Nephron progenitor cell (in vitro differentiated cells): ENCODE measurements around the gene MYOZ1.
"Not testable (repeated sequence)": the region's sequence is repeated elsewhere in the genome, so short reads cannot be mapped to it uniquely, and the experiment has no call there.

Experiments
- DNase-seq: peaks from one replicate; pipeline ENCODE4 v3.0.0; 2021
- H3K27ac Mint-ChIP-seq: 2 replicates; pipeline ENCODE4 v1.8.0; 2021; ENCODE audit warnings: mild to moderate bottlenecking, moderate library complexity, mixed read lengths
- H3K27me3 Mint-ChIP-seq: 2 replicates; pipeline ENCODE4 v1.8.0; 2021; ENCODE audit warnings: mild to moderate bottlenecking, low read depth, mixed read lengths; ENCODE audit not compliant: poor library complexity
- H3K36me3 Mint-ChIP-seq: 2 replicates; pipeline ENCODE4 v1.8.0; 2021; ENCODE audit warnings: low read depth, mixed read lengths
- H3K4me1 Mint-ChIP-seq: 2 replicates; pipeline ENCODE4 v1.8.0; 2021; ENCODE audit warnings: mixed read lengths
- H3K4me3 Mint-ChIP-seq: 2 replicates; pipeline ENCODE4 v1.8.0; 2021; ENCODE audit warnings: mild to moderate bottlenecking, moderate library complexity, mixed read lengths
- H3K9me3 Mint-ChIP-seq: 2 replicates; pipeline ENCODE4 v1.8.0; 2021; ENCODE audit warnings: mild to moderate bottlenecking, moderate library complexity, mixed read lengths
- TF ChIP-seq, protein P1 (sequence below): fragments of 200-600 bp; sonication (generic); IDR thresholded peaks from 2 replicates; pipeline ENCODE4 v1.5.0; 2021; ENCODE audit warnings: antibody characterized with exemption

Gene MYOZ1

DNA sequence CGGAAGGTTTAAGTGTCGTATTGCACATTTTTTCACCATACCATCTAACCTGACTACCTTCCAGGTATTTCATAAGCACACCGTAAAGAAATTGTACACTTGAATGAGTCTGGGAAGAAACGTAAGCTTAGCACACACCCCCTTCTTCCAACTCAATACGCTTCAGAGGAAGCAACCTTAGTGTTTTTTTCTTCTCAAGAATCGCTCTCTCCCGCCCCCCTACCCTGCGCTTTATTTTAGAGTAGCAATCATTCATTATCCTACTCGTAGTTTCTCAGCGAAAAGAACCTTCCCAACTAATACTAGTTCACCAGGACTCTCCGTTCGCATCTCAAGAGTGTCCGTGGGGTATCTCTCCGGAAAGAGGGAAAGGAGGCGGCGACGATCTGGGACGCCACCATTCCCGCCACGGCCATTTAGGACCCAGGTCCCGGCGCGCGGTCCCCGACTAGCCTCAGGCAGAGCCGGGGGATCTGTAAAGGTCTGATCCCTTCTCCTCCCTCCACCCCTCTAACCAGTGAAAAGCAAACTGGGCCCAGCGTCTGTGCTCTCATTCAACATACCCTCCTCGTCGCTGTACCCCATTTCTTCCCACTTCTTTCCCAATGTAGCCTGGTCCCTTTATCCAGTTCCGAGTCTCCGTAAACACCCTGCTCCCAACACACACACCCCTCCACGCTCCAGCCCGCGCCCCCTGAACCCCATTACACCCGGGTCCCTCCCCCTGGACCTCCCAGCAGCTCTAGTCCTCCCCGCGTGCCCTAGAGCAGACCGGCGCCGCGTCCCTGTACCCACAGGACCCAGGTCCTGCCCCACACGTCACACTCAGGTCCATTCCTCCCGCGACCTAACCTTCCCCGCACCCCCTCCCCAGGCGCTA is 16.0 kb downstream of the MYOZ1 start:
- H3K27ac Mint-ChIP-seq = peak overlapping the region; percentile 100

DNA sequence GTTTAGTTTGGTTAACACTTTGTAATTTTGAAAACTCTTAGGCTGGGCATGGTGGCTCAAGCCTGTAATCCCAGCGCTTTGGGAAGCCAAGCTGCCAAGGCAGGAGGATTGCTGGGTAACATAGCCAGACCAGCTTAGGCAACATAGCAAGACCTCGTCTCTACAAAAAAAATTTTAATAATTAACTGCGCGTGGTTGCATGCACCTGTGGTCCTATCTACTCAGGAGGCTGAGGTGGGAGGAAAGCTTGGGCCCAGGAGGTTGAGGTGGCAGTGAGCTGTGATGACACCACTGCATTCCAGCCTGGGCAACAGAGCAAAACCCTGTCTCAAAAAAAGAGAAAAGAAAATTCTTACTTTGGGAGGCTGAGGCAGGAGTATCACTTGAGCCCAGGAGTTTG is 18.2 kb downstream of the MYOZ1 start:
- no peaks in the 10 kb centered on the region for H3K27me3 Mint-ChIP-seq

More for the DNA sequence above, 16.0 kb downstream of the MYOZ1 start:
- H3K9me3 Mint-ChIP-seq = no peaks in the 10 kb centered on the region
- peak; percentile 62 for DNase-seq
- TF ChIP-seq, protein P1, sequence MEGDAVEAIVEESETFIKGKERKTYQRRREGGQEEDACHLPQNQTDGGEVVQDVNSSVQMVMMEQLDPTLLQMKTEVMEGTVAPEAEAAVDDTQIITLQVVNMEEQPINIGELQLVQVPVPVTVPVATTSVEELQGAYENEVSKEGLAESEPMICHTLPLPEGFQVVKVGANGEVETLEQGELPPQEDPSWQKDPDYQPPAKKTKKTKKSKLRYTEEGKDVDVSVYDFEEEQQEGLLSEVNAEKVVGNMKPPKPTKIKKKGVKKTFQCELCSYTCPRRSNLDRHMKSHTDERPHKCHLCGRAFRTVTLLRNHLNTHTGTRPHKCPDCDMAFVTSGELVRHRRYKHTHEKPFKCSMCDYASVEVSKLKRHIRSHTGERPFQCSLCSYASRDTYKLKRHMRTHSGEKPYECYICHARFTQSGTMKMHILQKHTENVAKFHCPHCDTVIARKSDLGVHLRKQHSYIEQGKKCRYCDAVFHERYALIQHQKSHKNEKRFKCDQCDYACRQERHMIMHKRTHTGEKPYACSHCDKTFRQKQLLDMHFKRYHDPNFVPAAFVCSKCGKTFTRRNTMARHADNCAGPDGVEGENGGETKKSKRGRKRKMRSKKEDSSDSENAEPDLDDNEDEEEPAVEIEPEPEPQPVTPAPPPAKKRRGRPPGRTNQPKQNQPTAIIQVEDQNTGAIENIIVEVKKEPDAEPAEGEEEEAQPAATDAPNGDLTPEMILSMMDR = no peak
- H3K36me3 Mint-ChIP-seq = peaks cover 13% of the 10 kb centered on the region
- peaks cover 48% of the 10 kb centered on the region for H3K4me1 Mint-ChIP-seq
- H3K4me3 Mint-ChIP-seq = peak overlapping the region; percentile 98
- H3K27me3 Mint-ChIP-seq = no peaks in the 10 kb centered on the region

DNA sequence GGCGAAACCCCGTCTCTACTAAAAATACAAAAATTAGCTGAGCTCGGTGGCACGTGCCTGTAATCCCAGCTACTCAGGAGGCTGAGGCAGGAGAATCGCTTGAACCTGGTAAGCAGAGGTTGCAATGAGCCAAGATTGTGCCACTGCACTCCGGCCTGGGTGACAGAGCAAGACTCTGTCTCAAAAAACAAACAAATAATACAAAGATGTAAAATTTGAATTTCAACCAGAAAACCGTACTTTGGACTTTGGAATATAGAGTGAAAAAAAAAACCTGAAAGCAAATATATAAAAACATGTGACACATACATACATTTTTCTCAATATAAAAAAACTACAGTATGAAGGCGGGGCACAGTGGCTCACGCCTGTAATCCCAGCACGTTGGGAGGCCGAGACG is 20.3 kb downstream of the MYOZ1 start:
- not testable (repeated sequence) for H3K27ac Mint-ChIP-seq, H3K4me3 Mint-ChIP-seq

More for the DNA sequence above, 18.2 kb downstream of the MYOZ1 start:
- Mint-ChIP-seq H3K9me3 (no peaks in the 10 kb centered on the region), H3K4me1 (peaks cover 40% of the 10 kb centered on the region), H3K36me3 (peaks cover 8% of the 10 kb centered on the region), H3K27ac (peak overlapping the region; percentile 74), H3K4me3 (no peak overlapping the region)
- no peak for DNase-seq
- TF ChIP-seq, protein P1 = no peak

DNA sequence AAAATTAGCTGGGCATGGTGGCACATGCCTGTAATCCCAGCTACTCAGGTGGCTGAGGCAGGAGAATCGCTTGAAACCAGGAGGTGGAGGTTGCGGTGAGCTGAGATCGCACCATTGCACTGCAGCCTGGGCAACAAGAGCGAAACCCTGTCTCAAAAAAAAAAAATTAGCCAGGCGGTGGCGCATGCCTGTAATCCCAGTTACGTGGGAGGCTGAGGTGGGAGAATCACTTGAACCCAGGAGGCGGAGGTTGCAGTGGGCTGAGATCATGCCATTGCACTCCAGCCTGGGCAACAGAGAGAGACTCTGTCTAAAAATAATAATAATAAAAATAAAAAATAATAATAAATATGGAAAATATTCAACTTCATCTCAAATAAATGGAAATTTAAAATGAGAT is 24.1 kb downstream of the MYOZ1 start:
- peaks cover 16% of the 10 kb centered on the region for H3K36me3 Mint-ChIP-seq
- DNase-seq, H3K4me1 Mint-ChIP-seq, H3K27ac Mint-ChIP-seq, H3K9me3 Mint-ChIP-seq, H3K27me3 Mint-ChIP-seq, H3K4me3 Mint-ChIP-seq: not testable (repeated sequence)

More for the DNA sequence above, 20.3 kb downstream of the MYOZ1 start:
- not testable (repeated sequence) for H3K36me3 Mint-ChIP-seq, H3K9me3 Mint-ChIP-seq, H3K27me3 Mint-ChIP-seq, DNase-seq
- H3K4me1 Mint-ChIP-seq = peaks cover 21% of the 10 kb centered on the region

DNA sequence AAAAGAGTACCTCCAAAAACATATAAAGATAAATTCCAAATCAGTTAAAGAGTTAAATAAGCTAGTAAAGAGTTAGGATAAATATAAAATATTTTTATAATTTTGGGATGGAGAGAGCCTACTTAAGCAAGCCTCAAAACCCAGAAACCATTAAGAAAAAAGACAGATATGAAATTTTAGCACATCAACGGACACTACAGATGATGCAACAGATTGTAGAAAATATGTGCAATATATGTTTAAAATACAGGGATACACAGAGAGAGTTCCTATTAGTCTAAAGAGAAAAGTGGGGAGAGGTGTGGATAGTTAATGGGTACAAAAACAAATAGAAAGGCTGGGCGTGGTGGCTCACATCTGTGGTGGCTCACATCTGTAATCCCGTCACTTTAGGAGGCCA is 26.6 kb downstream of the MYOZ1 start:
- Mint-ChIP-seq H3K36me3 (peaks cover 8% of the 10 kb centered on the region), H3K27ac (no peak overlapping the region), H3K4me3 (no peak overlapping the region), H3K9me3 (no peaks in the 10 kb centered on the region), H3K27me3 (no peaks in the 10 kb centered on the region), H3K4me1 (no peaks in the 10 kb centered on the region)
- no peak for DNase-seq
- TF ChIP-seq, protein P1 = no peak

DNA sequence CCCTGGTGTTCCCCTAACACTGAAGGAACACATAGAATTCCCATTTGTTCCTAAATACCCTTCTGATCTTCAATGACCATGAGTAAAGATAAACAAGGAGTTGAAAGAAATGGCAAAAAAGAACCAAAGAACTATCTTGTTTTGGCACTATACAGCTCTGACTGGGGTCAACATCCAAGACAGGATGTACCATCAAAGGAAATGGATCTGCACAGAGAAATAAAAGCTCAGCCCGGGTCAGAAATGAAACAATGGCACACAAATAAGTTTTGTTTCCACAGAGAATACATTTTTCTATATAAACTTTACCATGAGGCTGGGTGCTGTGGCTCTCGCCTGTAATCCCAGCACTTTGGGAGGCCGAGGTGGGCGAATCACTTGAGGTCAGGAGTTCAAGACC is 32.2 kb downstream of the MYOZ1 start:
- Mint-ChIP-seq H3K9me3 (no peaks in the 10 kb centered on the region), H3K36me3 (peaks cover 25% of the 10 kb centered on the region), H3K4me3 (no peak overlapping the region), H3K4me1 (no peaks in the 10 kb centered on the region), H3K27me3 (no peaks in the 10 kb centered on the region), H3K27ac (no peak overlapping the region)
- TF ChIP-seq, protein P1 = no peak
- no peak for DNase-seq

DNA sequence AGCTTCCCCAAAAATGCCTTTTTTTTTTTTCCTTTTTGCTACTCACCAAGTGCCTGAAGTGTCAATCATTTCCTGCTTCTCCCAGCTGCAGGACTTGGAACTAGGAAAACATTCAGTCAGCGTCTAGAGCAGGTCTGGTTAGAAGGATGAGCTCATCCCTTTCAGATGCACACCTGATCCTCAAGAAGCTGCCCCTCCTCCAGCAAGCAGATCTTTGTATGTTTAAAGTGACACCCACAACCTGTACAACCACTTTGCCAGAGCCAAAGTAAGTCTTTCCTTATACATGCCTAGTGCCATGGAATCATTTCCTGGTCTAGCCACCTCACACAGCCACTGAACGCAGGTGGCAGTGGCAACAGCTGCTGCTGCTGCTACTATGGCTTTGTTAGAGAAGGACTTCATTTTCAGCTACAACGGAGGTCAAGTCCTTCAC is 39.8 kb downstream of the MYOZ1 start:
- H3K4me3 Mint-ChIP-seq = no peak overlapping the region
- peak overlapping the region; percentile 17 for H3K27ac Mint-ChIP-seq
- DNase-seq = no peak
- H3K4me1 Mint-ChIP-seq = peaks cover 10% of the 10 kb centered on the region
- no peaks in the 10 kb centered on the region for H3K9me3 Mint-ChIP-seq
- TF ChIP-seq, protein P1 = no peak
- H3K27me3 Mint-ChIP-seq = no peaks in the 10 kb centered on the region
- peaks cover 40% of the 10 kb centered on the region for H3K36me3 Mint-ChIP-seq
